H9 (cell line): Measurements from ENCODE around the gene GSE1. TPM values are rescaled to one million over a fixed set of nuclear protein-coding genes. Genes with fewer than 3 reads are reported as not detected.

Experiments
- DNase-seq: peaks from one replicate; pipeline ENCODE4 v3.0.0-alpha.2; 2017
- H2AFZ ChIP-seq: one replicate; pipeline ENCODE4 v1.6.1; 2013; ENCODE audit warnings: mild to moderate bottlenecking, low read length, control low read depth, moderate library complexity
- H2AK5ac ChIP-seq: 2 replicates; pipeline ENCODE4 v1.6.1; 2013; ENCODE audit warnings: low read length, control low read depth, mixed read lengths; ENCODE audit not compliant: insufficient read length
- H2BK120ac ChIP-seq: one replicate; pipeline ENCODE4 v1.6.1; 2013; ENCODE audit warnings: low read depth, mild to moderate bottlenecking, low read length, control low read depth, inconsistent platforms; ENCODE audit not compliant: poor library complexity, severe bottlenecking
- H2BK12ac ChIP-seq: 2 replicates; pipeline ENCODE4 v1.6.1; 2013; ENCODE audit warnings: low read length, control low read depth, mixed read lengths, low read depth; ENCODE audit not compliant: insufficient read length
- H2BK15ac ChIP-seq: 2 replicates; pipeline ENCODE4 v1.6.1; 2013; ENCODE audit warnings: low read depth, low read length, control low read depth
- H2BK20ac ChIP-seq: one replicate; pipeline ENCODE4 v1.6.1; 2013; ENCODE audit warnings: low read depth, mild to moderate bottlenecking, low read length, control low read depth, inconsistent platforms; ENCODE audit not compliant: poor library complexity, severe bottlenecking
- H2BK5ac ChIP-seq: 2 replicates; pipeline ENCODE4 v1.6.1; 2013; ENCODE audit warnings: low read length, control low read depth, mixed read lengths; ENCODE audit not compliant: insufficient read length
- H3K14ac ChIP-seq: 2 replicates; pipeline ENCODE4 v1.6.1; 2013; ENCODE audit warnings: low read length, control low read depth; ENCODE audit not compliant: insufficient read depth
- H3K18ac ChIP-seq: 2 replicates; pipeline ENCODE4 v1.6.1; 2013; ENCODE audit warnings: low read depth, mild to moderate bottlenecking, mixed read lengths, low read length, control low read depth; ENCODE audit not compliant: insufficient read length
- H3K23ac ChIP-seq: 2 replicates; pipeline ENCODE4 v1.6.1; 2013; ENCODE audit warnings: low read length, control low read depth, mixed read lengths, low read depth; ENCODE audit not compliant: insufficient read length
- H3K23me2 ChIP-seq: 2 replicates; pipeline ENCODE4 v1.6.1; 2013; ENCODE audit warnings: low read depth, mild to moderate bottlenecking, mixed read lengths, low read length, control low read depth; ENCODE audit not compliant: insufficient read length, poor library complexity, severe bottlenecking
- H3K27ac ChIP-seq: 2 replicates; pipeline ENCODE4 v1.5.1; 2013; ENCODE audit warnings: low read length, control low read depth, mixed read lengths, low read depth; ENCODE audit not compliant: insufficient read length
- H3K27me3 ChIP-seq: 2 replicates; pipeline ENCODE4 v1.6.1; 2013; ENCODE audit warnings: low read length, control low read depth, inconsistent platforms; ENCODE audit not compliant: insufficient read depth
- H3K4ac ChIP-seq: 2 replicates; pipeline ENCODE4 v1.6.1; 2013; ENCODE audit warnings: low read depth, mild to moderate bottlenecking, control low read depth, inconsistent platforms, low read length, moderate library complexity
- H3K4me1 ChIP-seq: 2 replicates; pipeline ENCODE4 v1.6.1; 2013; ENCODE audit warnings: low read length, control low read depth, inconsistent platforms; ENCODE audit not compliant: insufficient read depth
- H3K4me2 ChIP-seq: 2 replicates; pipeline ENCODE4 v1.6.1; 2013; ENCODE audit warnings: low read length, control low read depth, mixed read lengths; ENCODE audit not compliant: insufficient read length, insufficient read depth
- H3K56ac ChIP-seq: 2 replicates; pipeline ENCODE4 v1.6.1; 2013; ENCODE audit warnings: low read depth, mild to moderate bottlenecking, mixed read lengths, low read length, control low read depth; ENCODE audit not compliant: insufficient read length
- H3K79me1 ChIP-seq: 2 replicates; pipeline ENCODE4 v1.6.1; 2013; ENCODE audit warnings: low read depth, mild to moderate bottlenecking, moderate library complexity, low read length, control low read depth, inconsistent platforms; ENCODE audit not compliant: insufficient read depth, poor library complexity, severe bottlenecking
- H3K79me2 ChIP-seq: 2 replicates; pipeline ENCODE4 v1.6.1; 2013; ENCODE audit warnings: low read length, control low read depth, inconsistent platforms; ENCODE audit not compliant: insufficient read depth
- H3K9ac ChIP-seq: 2 replicates; pipeline ENCODE4 v1.6.1; 2013; ENCODE audit warnings: low read length, control low read depth, mixed read lengths; ENCODE audit not compliant: insufficient read length; ENCODE audit errors: extremely low read depth
- H3K9me3 ChIP-seq: one replicate; pipeline ENCODE4 v1.6.1; 2013; ENCODE audit warnings: low read depth, low read length, inconsistent platforms; ENCODE audit not compliant: control insufficient read depth
- H3T11ph ChIP-seq: one replicate; pipeline ENCODE4 v1.6.1; 2013; ENCODE audit warnings: mild to moderate bottlenecking, low read length, control low read depth, inconsistent platforms
- H4K20me1 ChIP-seq: one replicate; pipeline ENCODE4 v1.6.1; 2013; ENCODE audit not compliant: control insufficient read depth, insufficient read length, insufficient read depth
- H4K5ac ChIP-seq: 2 replicates; pipeline ENCODE4 v1.6.1; 2013; ENCODE audit warnings: low read depth, mild to moderate bottlenecking, mixed read lengths, low read length, control low read depth; ENCODE audit not compliant: insufficient read length
- H4K8ac ChIP-seq: replicated peaks from 2 replicates; pipeline ENCODE4 v1.6.1; 2013; ENCODE audit warnings: low read length, control low read depth, mixed read lengths, low read depth; ENCODE audit not compliant: insufficient read length
- H4K91ac ChIP-seq: 2 replicates; pipeline ENCODE4 v1.6.1; 2013; ENCODE audit warnings: low read depth, mild to moderate bottlenecking, moderate library complexity, mixed read lengths, low read length, control low read depth; ENCODE audit not compliant: insufficient read length
- H3K27ac Mint-ChIP-seq, 3 experiments: 2 replicates in 2 of 3; 3 replicates in 1 of 3; pipeline ENCODE4 v1.8.0; 2020 to 2021; ENCODE audit warnings: mixed read lengths in 3 of 3, mild to moderate bottlenecking in 1 of 3, moderate library complexity in 1 of 3
- H3K27me3 Mint-ChIP-seq: 2 replicates; pipeline ENCODE4 v1.8.0; 2021; ENCODE audit warnings: low read depth, mild to moderate bottlenecking, moderate library complexity, mixed read lengths
- H3K36me3 Mint-ChIP-seq, 3 experiments: 2 replicates in 2 of 3; 3 replicates in 1 of 3; pipeline ENCODE4 v1.8.0; 2020 to 2021; ENCODE audit warnings: low read depth in 3 of 3, mixed read lengths in 3 of 3; ENCODE audit not compliant: insufficient read depth in 1 of 3
- H3K4me1 Mint-ChIP-seq, 2 experiments: 2 replicates each; pipeline ENCODE4 v1.8.0; 2020; ENCODE audit warnings: mixed read lengths in 2 of 2
- H3K4me3 Mint-ChIP-seq, 2 experiments: 2 replicates in 1 of 2; 3 replicates in 1 of 2; pipeline ENCODE4 v1.8.0; 2020 to 2021; ENCODE audit warnings: mild to moderate bottlenecking in 2 of 2, mixed read lengths in 2 of 2, moderate library complexity in 1 of 2
- H3K9me3 Mint-ChIP-seq, 2 experiments: 2 replicates in 1 of 2; 3 replicates in 1 of 2; pipeline ENCODE4 v1.8.0; 2020; ENCODE audit warnings: mild to moderate bottlenecking in 2 of 2, mixed read lengths in 2 of 2, moderate library complexity in 1 of 2
- WGBS: extraction: QIAGEN DNeasy Blood & Tissue Kit; methylation state at CpG from one replicate; pipeline ENCODE4 v1.1.7; 2013; ENCODE audit warnings: missing lambda C conversion rate, low lambda C conversion rate, mixed read lengths; ENCODE audit not compliant: insufficient read length; ENCODE audit errors: extremely low coverage; 5-methylcytosine and 5-hydroxymethylcytosine counted together
- total RNA-seq: library from RNA; stranded (reverse); gene quantifications from 2 replicates; pipeline ENCODE4 v1.2.1, GENCODE V29; 2021
- TF ChIP-seq, protein P1 (sequence below): fragments of 200-600 bp; sonication (generic); conservative IDR thresholded peaks from 3 replicates; pipeline ENCODE4 v1.8.0; 2021; ENCODE audit warnings: antibody characterized with exemption, mild to moderate bottlenecking

The GSE1 gene
- total RNA-seq, 1 experiment from 2014 or later: 125 TPM

DNA sequence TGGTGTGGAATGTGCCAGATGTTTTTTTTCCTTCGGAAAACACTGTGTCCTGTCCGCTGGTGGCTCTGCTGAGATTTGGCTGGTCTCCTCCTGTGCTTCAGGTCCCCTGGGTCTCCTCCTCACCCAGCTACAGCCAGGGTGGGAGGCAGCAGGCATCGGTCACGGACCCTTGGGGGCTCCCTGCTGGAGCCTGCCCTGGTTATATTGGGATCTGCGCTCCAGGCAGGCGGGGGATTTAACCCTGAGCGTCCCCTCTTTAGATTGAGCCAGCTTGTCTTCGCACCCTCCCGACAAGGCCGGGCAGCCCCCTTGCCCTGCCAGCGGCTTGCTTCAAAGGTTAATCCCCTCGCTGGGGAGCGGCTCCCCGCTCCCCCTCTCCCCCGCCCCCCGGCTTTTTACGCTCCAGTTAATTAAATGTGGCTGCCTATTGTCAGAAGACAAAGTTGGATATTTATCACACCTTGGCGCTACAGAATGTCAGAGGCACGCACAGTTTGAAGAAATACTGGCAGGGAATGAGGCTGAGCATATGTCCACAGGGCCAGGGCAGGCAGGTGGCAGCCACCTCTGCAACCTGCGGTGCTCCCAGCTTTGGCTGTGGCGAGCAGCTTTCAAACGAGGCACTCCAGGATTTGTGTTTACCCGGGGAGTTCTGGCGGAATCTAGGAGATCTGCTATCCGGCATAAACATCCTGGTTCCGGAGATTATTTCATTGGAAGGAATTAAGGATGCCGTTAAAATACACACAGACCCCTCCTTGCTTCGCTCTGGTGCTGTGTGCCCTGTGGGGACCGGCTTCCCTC, 38.2 kb upstream of the GSE1 start:
- H2AFZ ChIP-seq: no peak overlapping the region
- no peak overlapping the region for H4K8ac ChIP-seq
- H3K4me1 ChIP-seq: peaks cover 12% of the 10 kb centered on the region
- H3K79me1 ChIP-seq: no peaks in the 10 kb centered on the region
- H3K18ac ChIP-seq: no peak overlapping the region
- H4K5ac ChIP-seq: no peak overlapping the region
- WGBS: no CpG with 5 or more reads among the region's 29 CpGs
- no peak overlapping the region for H2BK20ac ChIP-seq
- H2BK15ac ChIP-seq: no peak overlapping the region
- DNase-seq: no peak
- no peak overlapping the region for H3K4me2 ChIP-seq
- Mint-ChIP-seq H3K9me3 (peaks cover 0 to 3% of the 10 kb centered on the region in 2 experiments; a peak in 3 of 5 replicates), H3K4me3 (peak overlapping the region in 1 of 2 experiments; percentile 30; a peak in 2 of 5 replicates), H3K4me1 (peaks cover 80 to 86% of the 10 kb centered on the region in 2 experiments), H3K27me3 (peaks cover 7% of the 10 kb centered on the region), H3K36me3 (peaks cover 0 to 5% (median 2%) of the 10 kb centered on the region in 3 experiments; a peak in 4 of 7 replicates), H3K27ac (peak overlapping the region in 1 of 3 experiments; percentile 80; a peak in 1 of 7 replicates)
- no peaks in the 10 kb centered on the region for H4K20me1 ChIP-seq
- H3K9ac ChIP-seq: no peak overlapping the region
- H4K91ac ChIP-seq: no peak overlapping the region
- H2AK5ac ChIP-seq: no peak overlapping the region
- no peaks in the 10 kb centered on the region for H3K23me2 ChIP-seq
- H3K27me3 ChIP-seq: no peaks in the 10 kb centered on the region; the same call in 1 of the 2 replicates
- H3K14ac ChIP-seq: no peak overlapping the region
- H3K9me3 ChIP-seq: no peaks in the 10 kb centered on the region
- no peak overlapping the region for H3T11ph ChIP-seq
- no peak overlapping the region for H2BK5ac ChIP-seq
- TF ChIP-seq, protein P1, sequence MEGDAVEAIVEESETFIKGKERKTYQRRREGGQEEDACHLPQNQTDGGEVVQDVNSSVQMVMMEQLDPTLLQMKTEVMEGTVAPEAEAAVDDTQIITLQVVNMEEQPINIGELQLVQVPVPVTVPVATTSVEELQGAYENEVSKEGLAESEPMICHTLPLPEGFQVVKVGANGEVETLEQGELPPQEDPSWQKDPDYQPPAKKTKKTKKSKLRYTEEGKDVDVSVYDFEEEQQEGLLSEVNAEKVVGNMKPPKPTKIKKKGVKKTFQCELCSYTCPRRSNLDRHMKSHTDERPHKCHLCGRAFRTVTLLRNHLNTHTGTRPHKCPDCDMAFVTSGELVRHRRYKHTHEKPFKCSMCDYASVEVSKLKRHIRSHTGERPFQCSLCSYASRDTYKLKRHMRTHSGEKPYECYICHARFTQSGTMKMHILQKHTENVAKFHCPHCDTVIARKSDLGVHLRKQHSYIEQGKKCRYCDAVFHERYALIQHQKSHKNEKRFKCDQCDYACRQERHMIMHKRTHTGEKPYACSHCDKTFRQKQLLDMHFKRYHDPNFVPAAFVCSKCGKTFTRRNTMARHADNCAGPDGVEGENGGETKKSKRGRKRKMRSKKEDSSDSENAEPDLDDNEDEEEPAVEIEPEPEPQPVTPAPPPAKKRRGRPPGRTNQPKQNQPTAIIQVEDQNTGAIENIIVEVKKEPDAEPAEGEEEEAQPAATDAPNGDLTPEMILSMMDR: no peak
- no peak overlapping the region for H3K56ac ChIP-seq
- H3K27ac ChIP-seq: no peak overlapping the region
- H3K4ac ChIP-seq: no peak overlapping the region
- no peak overlapping the region for H2BK120ac ChIP-seq
- peaks cover 5% of the 10 kb centered on the region; the same call in 1 of the 2 replicates for H3K79me2 ChIP-seq
- H2BK12ac ChIP-seq: no peak overlapping the region
- H3K23ac ChIP-seq: no peak overlapping the region
